GM19099 (cell line): ENCODE measurements around the gene HOXD1.

Experiments used
- POLR2A ChIP-seq: IDR thresholded peaks from 3 replicates; pipeline ENCODE4 v1.6.1; 2011; ENCODE audit warnings: low read depth; ENCODE audit not compliant: insufficient read length; ENCODE audit errors: extremely low read depth

The HOXD1 gene

GRCh38 chr2:176187899-176188773 is at the start of gene HOXD1:
HOXD1 (plus strand) TSS chr2:176188668; CDS start chr2:176188802, 134 bp downstream.
- TF ChIP-seq POLR2A = no peak

DNA sequence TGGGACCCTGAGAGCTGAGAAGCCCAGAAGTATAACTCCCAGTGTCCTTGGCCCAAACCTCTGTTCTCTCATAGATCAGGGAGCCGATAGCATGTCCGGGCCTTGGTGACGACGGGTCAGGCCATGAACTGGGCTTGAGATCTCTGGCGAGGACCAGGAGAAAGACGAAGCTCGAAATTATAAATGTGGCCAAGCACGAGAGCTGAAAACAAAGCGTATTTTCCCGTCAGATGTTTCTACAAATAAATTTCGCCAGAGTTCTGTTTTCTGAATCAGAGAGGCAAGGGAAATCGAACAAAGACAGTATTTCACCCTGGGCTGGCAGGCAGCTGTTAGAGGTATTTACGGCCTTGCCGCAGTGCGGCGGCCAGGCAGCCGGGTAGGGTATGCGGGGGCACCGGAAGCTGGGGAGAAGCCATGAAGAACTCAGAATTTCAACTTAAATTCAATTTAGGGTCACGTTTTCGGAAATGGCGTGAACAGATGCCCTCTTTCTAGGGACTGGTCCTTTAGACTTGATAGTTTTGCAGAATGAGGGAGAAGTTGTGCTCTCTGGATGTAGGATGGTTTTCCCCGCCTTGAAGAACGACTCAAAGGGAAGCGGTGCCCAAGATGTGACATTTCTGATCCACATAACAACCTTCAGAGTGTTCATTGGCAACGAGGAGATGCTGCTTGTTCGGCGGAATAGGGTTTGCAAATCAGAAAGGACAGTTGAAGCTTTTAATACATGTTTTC is 49.4 kb upstream of the HOXD1 start:
- no peak for TF ChIP-seq POLR2A

- TF ChIP-seq POLR2A = no peak
Measured at GRCh38 chr2:176139661-176140512, 48.6 kb upstream of the HOXD1 start.

- TF ChIP-seq POLR2A = no peak
Measured at GRCh38 chr2:176140513-176141317, 47.8 kb upstream of the HOXD1 start.

- no peak for TF ChIP-seq POLR2A
Measured at GRCh38 chr2:176142281-176142680, 46.2 kb upstream of the HOXD1 start.

DNA sequence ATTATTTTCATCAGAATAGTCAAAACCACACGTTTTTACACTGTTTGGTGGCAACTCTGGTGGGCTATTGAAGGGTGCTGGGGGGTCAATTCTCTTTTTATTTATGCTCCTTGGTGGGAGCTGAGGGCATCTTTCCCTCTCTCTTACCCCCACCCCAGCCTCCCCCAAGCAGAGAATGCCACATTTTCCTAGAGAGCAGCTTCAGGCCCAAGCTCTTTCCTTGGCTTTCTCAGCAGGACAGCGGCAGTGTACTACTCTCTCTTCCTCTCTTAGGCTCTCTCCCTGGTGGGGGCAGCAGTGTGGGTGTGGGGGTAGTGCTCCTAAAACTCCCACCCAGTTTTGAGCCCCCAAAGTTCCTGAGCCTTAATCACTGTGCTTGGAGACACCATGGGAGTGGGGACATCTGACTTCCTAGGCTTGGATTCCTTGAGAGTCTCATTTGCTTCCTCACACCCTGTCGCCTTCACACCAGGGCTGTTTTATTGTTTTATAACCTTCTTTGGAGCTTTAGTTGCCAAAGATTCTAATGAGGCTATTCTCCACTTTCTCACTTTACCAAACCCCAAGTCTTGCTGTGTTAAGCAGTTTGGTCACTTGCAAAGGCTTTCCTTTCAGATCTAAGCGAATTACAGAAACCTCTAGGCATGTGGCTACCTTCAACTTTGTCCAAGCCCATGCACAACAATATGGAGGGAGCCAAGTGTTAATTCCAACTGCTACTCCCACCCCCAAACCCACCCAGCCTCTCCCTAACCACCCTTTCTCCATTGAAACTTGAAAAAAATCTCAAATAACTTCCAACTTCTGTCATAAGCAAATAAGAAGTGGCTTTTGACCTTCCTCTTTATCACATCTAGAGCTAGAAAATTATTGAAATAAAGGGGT is 43.1 kb upstream of the HOXD1 start:
- no peak for TF ChIP-seq POLR2A

DNA sequence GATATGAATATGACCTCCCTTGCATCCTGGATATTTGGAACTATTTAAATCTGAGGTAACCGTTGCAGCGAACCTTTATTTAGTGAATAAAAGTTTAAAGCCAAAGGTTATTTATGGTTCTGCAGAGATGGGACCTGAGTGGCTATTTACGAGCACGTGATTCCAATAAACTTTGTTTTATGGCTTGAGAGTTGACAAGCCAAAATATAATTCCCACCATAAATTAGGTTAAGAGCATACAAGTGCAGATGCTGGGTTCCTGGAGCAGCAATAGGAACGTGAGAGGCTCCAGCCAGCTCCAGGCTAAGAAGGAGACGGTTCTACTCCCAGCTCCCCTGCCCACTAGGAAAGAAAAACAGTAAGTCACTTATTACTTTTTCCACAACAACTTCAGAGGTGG is 42.4 kb upstream of the HOXD1 start:
- no peak for TF ChIP-seq POLR2A

- no peak for TF ChIP-seq POLR2A
Measured at GRCh38 chr2:176146645-176147044, 41.8 kb upstream of the HOXD1 start.

GRCh38 chr2:176147210-176147799 is 41.2 kb upstream of the HOXD1 start:
- no peak for TF ChIP-seq POLR2A

DNA sequence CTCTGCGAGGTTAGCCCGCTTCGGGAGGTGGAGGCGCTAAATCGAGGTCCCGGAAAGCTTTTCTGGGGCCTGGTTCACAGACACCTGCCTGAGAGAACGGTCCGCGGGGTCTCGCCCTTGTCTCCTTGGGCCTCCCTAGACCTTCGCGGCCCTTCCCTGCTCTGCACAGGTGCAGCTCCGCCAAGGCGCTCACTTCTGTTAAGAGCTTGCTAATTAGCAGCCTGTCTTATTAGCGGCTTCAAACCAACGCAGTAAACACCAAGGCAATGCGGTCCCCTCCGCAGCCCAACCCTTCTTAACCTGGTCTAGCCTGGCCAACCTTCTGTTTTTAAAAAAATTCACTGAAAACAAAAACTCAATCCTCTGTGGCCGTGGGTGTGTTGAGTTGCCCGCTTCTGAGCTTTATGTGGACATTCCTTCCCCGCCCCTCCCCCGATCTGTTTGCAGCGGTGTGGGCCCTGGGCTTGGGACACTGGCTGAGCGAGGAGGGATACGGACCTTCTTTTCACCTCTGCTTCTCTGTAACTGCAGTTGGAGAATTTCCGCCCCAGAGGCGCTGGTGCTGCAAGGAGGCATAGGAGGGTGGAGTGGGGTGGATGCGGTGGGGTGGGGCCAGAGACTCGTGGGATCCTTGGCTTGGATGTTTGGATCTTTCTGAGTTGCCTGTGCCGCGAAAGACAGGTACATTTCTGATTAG is 40.5 kb upstream of the HOXD1 start:
- TF ChIP-seq POLR2A = no peak

GRCh38 chr2:176148751-176149421 is 39.6 kb upstream of the HOXD1 start:
- TF ChIP-seq POLR2A = no peak

DNA sequence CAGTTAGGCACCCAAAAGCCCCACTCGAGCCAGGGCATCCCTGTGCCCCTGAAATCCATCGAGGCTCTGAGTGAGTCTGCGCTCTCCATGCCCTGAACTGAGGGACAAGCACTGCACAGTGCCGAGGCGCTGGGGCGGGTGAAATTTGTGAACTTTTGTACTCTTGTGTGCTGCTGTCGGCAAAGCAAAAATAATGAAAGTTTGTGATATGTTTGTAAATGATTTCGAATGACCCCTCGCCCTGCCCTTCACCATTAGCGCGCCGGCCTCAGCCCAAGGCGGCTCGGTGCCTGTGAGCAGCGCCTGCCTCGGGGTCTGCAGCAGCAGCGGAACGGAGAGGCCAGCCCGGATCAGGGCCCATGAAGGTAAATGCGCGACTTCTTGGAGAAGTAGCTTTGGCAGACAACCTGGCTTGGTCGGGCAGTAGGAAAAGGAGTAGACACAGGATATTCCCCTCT is 39.0 kb upstream of the HOXD1 start:
- TF ChIP-seq POLR2A = no peak
